OCI-LY3 (cell line): ENCODE measurements around the gene TBX5.

ENCODE experiments used
- EZH2phosphoT487 ChIP-seq: fragments of 200-600 bp; shearing (Covaris generic); IDR thresholded peaks from 2 replicates; pipeline ENCODE4 v1.6.1; 2018; ENCODE audit warnings: antibody characterized with exemption, mixed run types, low read depth
- TF ChIP-seq, protein P1 (sequence below): fragments of 200-600, 300-600 bp; sonication (generic); IDR thresholded peaks from 2 replicates; pipeline ENCODE4 v1.5.1; 2014; ENCODE audit warnings: antibody characterized with exemption, low read length, low read depth

- TF ChIP-seq, protein P1, sequence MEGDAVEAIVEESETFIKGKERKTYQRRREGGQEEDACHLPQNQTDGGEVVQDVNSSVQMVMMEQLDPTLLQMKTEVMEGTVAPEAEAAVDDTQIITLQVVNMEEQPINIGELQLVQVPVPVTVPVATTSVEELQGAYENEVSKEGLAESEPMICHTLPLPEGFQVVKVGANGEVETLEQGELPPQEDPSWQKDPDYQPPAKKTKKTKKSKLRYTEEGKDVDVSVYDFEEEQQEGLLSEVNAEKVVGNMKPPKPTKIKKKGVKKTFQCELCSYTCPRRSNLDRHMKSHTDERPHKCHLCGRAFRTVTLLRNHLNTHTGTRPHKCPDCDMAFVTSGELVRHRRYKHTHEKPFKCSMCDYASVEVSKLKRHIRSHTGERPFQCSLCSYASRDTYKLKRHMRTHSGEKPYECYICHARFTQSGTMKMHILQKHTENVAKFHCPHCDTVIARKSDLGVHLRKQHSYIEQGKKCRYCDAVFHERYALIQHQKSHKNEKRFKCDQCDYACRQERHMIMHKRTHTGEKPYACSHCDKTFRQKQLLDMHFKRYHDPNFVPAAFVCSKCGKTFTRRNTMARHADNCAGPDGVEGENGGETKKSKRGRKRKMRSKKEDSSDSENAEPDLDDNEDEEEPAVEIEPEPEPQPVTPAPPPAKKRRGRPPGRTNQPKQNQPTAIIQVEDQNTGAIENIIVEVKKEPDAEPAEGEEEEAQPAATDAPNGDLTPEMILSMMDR, result no peak
- TF ChIP-seq EZH2phosphoT487, result no peak
Measured at GRCh38 chr12:114420182-114420943, 14.4 kb upstream of the TBX5 start.
